ENCODE results near the gene NDEL1.

DNA sequence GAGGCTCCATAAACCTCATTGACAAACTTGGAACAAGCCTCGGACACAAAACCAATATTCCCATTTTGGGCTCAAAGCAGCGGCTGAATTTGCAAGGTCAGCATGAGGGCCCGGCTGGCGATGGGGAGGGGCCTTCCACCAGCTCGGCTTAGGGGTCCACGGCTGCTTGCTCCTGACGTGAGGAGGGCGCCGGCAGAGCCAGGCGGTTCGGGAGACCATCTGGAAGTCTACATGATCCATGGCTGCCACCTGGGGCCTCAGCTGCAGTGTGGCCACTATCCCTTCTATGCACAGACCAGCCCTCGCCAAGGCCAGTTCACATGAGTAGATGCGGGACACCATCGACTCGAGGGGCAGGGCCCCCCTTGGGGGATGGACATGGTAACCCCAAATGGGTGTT, 39.1 kb downstream of the NDEL1 start:
- TF ChIP-seq, protein P1, sequence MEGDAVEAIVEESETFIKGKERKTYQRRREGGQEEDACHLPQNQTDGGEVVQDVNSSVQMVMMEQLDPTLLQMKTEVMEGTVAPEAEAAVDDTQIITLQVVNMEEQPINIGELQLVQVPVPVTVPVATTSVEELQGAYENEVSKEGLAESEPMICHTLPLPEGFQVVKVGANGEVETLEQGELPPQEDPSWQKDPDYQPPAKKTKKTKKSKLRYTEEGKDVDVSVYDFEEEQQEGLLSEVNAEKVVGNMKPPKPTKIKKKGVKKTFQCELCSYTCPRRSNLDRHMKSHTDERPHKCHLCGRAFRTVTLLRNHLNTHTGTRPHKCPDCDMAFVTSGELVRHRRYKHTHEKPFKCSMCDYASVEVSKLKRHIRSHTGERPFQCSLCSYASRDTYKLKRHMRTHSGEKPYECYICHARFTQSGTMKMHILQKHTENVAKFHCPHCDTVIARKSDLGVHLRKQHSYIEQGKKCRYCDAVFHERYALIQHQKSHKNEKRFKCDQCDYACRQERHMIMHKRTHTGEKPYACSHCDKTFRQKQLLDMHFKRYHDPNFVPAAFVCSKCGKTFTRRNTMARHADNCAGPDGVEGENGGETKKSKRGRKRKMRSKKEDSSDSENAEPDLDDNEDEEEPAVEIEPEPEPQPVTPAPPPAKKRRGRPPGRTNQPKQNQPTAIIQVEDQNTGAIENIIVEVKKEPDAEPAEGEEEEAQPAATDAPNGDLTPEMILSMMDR (IDR thresholded peaks at IDR 0.05; ENCODE audit: low read length) = no peak
- no peak for TF ChIP-seq EZH2 (IDR thresholded peaks at IDR 0.05; ENCODE audit: borderline replicate concordance, low read length)
